Kidney (tissue), 14 donors: ENCODE data around the gene PRKAG2. TPM values are rescaled to one million over a fixed set of nuclear protein-coding genes. Genes with fewer than 3 reads are reported as not detected.

ENCODE experiments used
- DNase-seq, 5 donors: peaks; one replicate each; pipeline ENCODE4 v3.0.0-alpha.2; 2013 to 2020
- FAIRE-seq: peaks from 2 replicates; lab custom pipeline; 2012; peaks lifted over from hg19 to GRCh38; lab: Jason Lieb, UNC
- H3K27ac ChIP-seq, 2 donors: one replicate each; pipeline ENCODE4 v1.7.0; 2013; ENCODE audit warnings: low read depth in 2 of 2, low read length in 2 of 2, inconsistent platforms in 1 of 2
- H3K27me3 ChIP-seq: one replicate; pipeline ENCODE4 v1.7.1; 2013; ENCODE audit warnings: low read length, inconsistent platforms; ENCODE audit not compliant: control insufficient read depth, insufficient read depth
- H3K36me3 ChIP-seq, 3 donors: one replicate each; pipeline versions ENCODE4 v1.7.0 to v1.7.1; 2013; ENCODE audit warnings: low read length in 3 of 3, control low read depth in 1 of 3, inconsistent platforms in 1 of 3; ENCODE audit not compliant: insufficient read depth in 3 of 3, control insufficient read depth in 2 of 3
- H3K4me1 ChIP-seq, 3 donors: one replicate each; pipeline versions ENCODE4 v1.7.0 to v1.7.1; 2013; ENCODE audit warnings: low read length in 3 of 3, inconsistent platforms in 1 of 3, low read depth in 1 of 3; ENCODE audit not compliant: control insufficient read depth in 2 of 3, insufficient read depth in 2 of 3
- H3K4me3 ChIP-seq, 3 donors: one replicate each; pipeline versions ENCODE4 v1.7.0 to v1.8.1; 2013; ENCODE audit warnings: low read length in 3 of 3, control low read depth in 1 of 3, inconsistent platforms in 1 of 3
- H3K9ac ChIP-seq, 3 donors: one replicate each; pipeline versions ENCODE4 v1.7.0 to v1.7.1; 2013; ENCODE audit warnings: low read length in 3 of 3, control low read depth in 1 of 3, inconsistent platforms in 1 of 3
- H3K9me3 ChIP-seq, 3 donors: one replicate each; pipeline versions ENCODE4 v1.7.0 to v1.7.1; 2013; ENCODE audit warnings: low read length in 3 of 3, control low read depth in 1 of 3, inconsistent platforms in 1 of 3; ENCODE audit not compliant: control insufficient read depth in 2 of 3, insufficient read depth in 1 of 3
- CTCF ChIP-seq: IDR thresholded peaks from 3 replicates; pipeline ENCODE4 v1.5.1; 2012; ENCODE audit warnings: mild to moderate bottlenecking, moderate library complexity, borderline replicate concordance; ENCODE audit not compliant: insufficient read depth; ENCODE audit errors: extremely low read depth
- intact Hi-C: fragments of 100-400 bp; cut with DNase I; formaldehyde crosslinking; loops from one replicate; pipeline ENCODE4 v1.11.1; 2022
- polyA plus RNA-seq: library from polyadenylated mRNA; stranded (reverse); fragments of 350-450 nt; fragmentation: Illumina TruSeq; extraction: RNeasy Lipid Tissue Mini Kit (QIAGEN cat#74804); gene quantifications from one replicate; pipeline ENCODE4 v1.2.3, GENCODE V29; 2014; ENCODE audit warnings: low read depth, low replicate concordance; ENCODE audit not compliant: insufficient read depth
- total RNA-seq: library from RNA; stranded (reverse); fragmentation: NEBNext Ultra II Directional; extraction: Animal tissue kit (Norgen Biotek cat#: 25700); gene quantifications from one replicate; pipeline ENCODE4 v1.2.1, GENCODE V29; 2021
- donor health status: control.
- donor health status: control.
- donor health status: control.
- donor health status: control.
- donor health status: control.
- donor health status: DM: yes; HTN: yes; CAD: no.
- donor health status: Normal renal cell carcinoma (clear cell type).

The PRKAG2 gene
- total and polyA plus RNA-seq, 2 donors from 2014 or later, result 40.7 to 40.9 TPM

- Histone ChIP-seq H3K27me3 (no peaks in the 10 kb centered on the region), H3K9ac (no peak overlapping the region), H3K27ac (no peak overlapping the region), H3K4me1 (peaks cover 0 to 3% (median 0%) of the 10 kb centered on the region in 3 donors), H3K4me3 (no peak overlapping the region), H3K9me3 (no peaks in the 10 kb centered on the region), H3K36me3 (no peaks in the 10 kb centered on the region)
- intact Hi-C loops, result no loop called here
- DNase-seq (peak in 4 of 5 donors; percentile 22 to 43 (median 32)), FAIRE-seq (no peak)
- no peak for TF ChIP-seq CTCF
These were observed 24.2 kb upstream of the PRKAG2 start for GRCh38 chr7:151900986-151901621.

- DNase-seq (peak in 1 of 5 donors; percentile 20), FAIRE-seq (no peak)
- intact Hi-C loops, result no loop called here
- Histone ChIP-seq H3K4me3 (no peak overlapping the region), H3K9ac (no peak overlapping the region), H3K36me3 (no peaks in the 10 kb centered on the region), H3K9me3 (no peaks in the 10 kb centered on the region), H3K27me3 (no peaks in the 10 kb centered on the region), H3K4me1 (peaks cover 0 to 3% (median 0%) of the 10 kb centered on the region in 3 donors), H3K27ac (no peak overlapping the region)
- TF ChIP-seq CTCF, result no peak
These were observed 23.7 kb upstream of the PRKAG2 start for GRCh38 chr7:151900591-151900985.

- DNase-seq (peak in 2 of 5 donors; percentile 14 to 36), FAIRE-seq (no peak)
- Histone ChIP-seq H3K36me3 (no peaks in the 10 kb centered on the region), H3K27ac (no peak overlapping the region), H3K27me3 (no peaks in the 10 kb centered on the region), H3K4me1 (peaks cover 0 to 3% (median 0%) of the 10 kb centered on the region in 3 donors), H3K9me3 (no peaks in the 10 kb centered on the region), H3K9ac (no peak overlapping the region), H3K4me3 (no peak overlapping the region)
- TF ChIP-seq CTCF, result no peak
- intact Hi-C loops, result no loop called here
These were observed 22.8 kb upstream of the PRKAG2 start for GRCh38 chr7:151899513-151900360.
